K562 (cell line): ENCODE measurements around the gene NPM1. TPM values are rescaled to one million over a fixed set of nuclear protein-coding genes. Genes with fewer than 3 reads are reported as not detected.
A peak's percentile ranks its signal among the peaks of the same experiment; 100 is the strongest.

ENCODE experiments used
- ATAC-seq: fragments of 200-7000 bp; cut with Tn5 transposase; 3 replicates; pipeline ENCODE4 v1.9.1; 2020; ENCODE audit warnings: moderate library complexity
- BruUV-seq: library from RNA; stranded (reverse); fragments of 400-500 nt; replicated peaks from 2 replicates; lab custom pipeline; 2021; lab: Mats Ljungman, UMichigan
- CTCF ChIA-PET: fragments of 300-600 bp; formaldehyde crosslinking; extraction: SDS; loops from one replicate; lab custom pipeline; 2021; ENCODE audit warnings: low intra/inter-chr PET ratio; lab: Yijun Ruan, JAX
- POLR2A ChIA-PET: fragments of 300-600, 350-650 bp; sonication (Branson Sonifier 250); formaldehyde crosslinking; extraction: SDS; loops from one replicate; lab custom pipeline; 2021; ENCODE audit warnings: antibody characterized with exemption, inconsistent platforms; lab: Yijun Ruan, JAX
- DNase-seq, 4 experiments: peaks; one replicate each; pipeline versions ENCODE4 v3.0.0 to v3.0.0-alpha.2; 2011 to 2018; ENCODE audit warnings: low spot score in 3 of 4, mixed read lengths in 3 of 4; ENCODE audit errors: extremely low read depth in 1 of 4
- FAIRE-seq: peaks from 2 replicates; lab custom pipeline; 2011; peaks lifted over from hg19 to GRCh38; lab: Jason Lieb, UNC
- H2AFZ ChIP-seq: 2 replicates; pipeline ENCODE4 v1.6.0; 2011; ENCODE audit warnings: low read depth, low read length, control low read depth, inconsistent platforms
- H3K27ac ChIP-seq: fragments of 200-600 bp; 3 replicates; pipeline ENCODE4 v1.8.0; 2011; ENCODE audit warnings: low read depth, mild to moderate bottlenecking, control low read depth, inconsistent platforms, low read length, moderate library complexity, mixed read lengths; ENCODE audit errors: extremely low read depth
- H3K27me3 ChIP-seq, 2 experiments: fragments of 300-600 bp in 1 of 2; 2 replicates in 1 of 2; 3 replicates in 1 of 2; pipeline versions ENCODE4 v1.6.0 to v1.8.0; 2011; ENCODE audit warnings: inconsistent platforms in 2 of 2, low read length in 2 of 2, mild to moderate bottlenecking in 1 of 2, mixed read lengths in 1 of 2, moderate library complexity in 1 of 2; ENCODE audit not compliant: control insufficient read depth in 2 of 2, insufficient read depth in 2 of 2
- H3K36me3 ChIP-seq: fragments of 300-600 bp; 3 replicates; pipeline ENCODE4 v1.8.0; 2011; ENCODE audit warnings: mild to moderate bottlenecking, low read length, inconsistent platforms; ENCODE audit not compliant: control insufficient read depth, insufficient read depth
- H3K4me1 ChIP-seq, 2 experiments: fragments of 200-600 bp in 1 of 2; replicated peaks in 1 of 2; 2 replicates in 1 of 2; 3 replicates in 1 of 2; pipeline versions ENCODE4 v1.5.1 to v1.8.0; 2011; ENCODE audit warnings: inconsistent platforms in 2 of 2, low read length in 2 of 2, mild to moderate bottlenecking in 1 of 2, mixed read lengths in 1 of 2, moderate library complexity in 1 of 2; ENCODE audit not compliant: control insufficient read depth in 2 of 2, insufficient read depth in 2 of 2
- H3K4me2 ChIP-seq: 2 replicates; pipeline ENCODE4 v1.6.1; 2011; ENCODE audit warnings: low read length, control low read depth, inconsistent platforms, mixed read lengths; ENCODE audit not compliant: insufficient read depth
- H3K4me3 ChIP-seq: fragments of 200-600 bp; sonication (generic), shearing (Covaris generic); 2 replicates; pipeline ENCODE4 v1.5.1; 2016; ENCODE audit warnings: control low read depth, inconsistent platforms
- H3K79me2 ChIP-seq: fragments of 200-600 bp; 3 replicates; pipeline ENCODE4 v1.8.0; 2011; ENCODE audit warnings: low read length, inconsistent platforms; ENCODE audit not compliant: control insufficient read depth, insufficient read depth
- H3K9ac ChIP-seq, 2 experiments: 2 replicates each; pipeline versions ENCODE4 v1.6.0 to v1.6.1; 2011; ENCODE audit warnings: low read depth in 2 of 2, low read length in 2 of 2, control low read depth in 1 of 2, inconsistent platforms in 1 of 2, mild to moderate bottlenecking in 1 of 2, mixed read lengths in 1 of 2; ENCODE audit not compliant: insufficient read depth in 1 of 2
- H3K9me1 ChIP-seq: one replicate; pipeline ENCODE4 v1.6.0; 2011; ENCODE audit warnings: inconsistent platforms, mild to moderate bottlenecking, low read length, moderate library complexity; ENCODE audit not compliant: control insufficient read depth, insufficient read depth
- H3K9me3 ChIP-seq: replicated peaks from 2 replicates; pipeline ENCODE4 v1.5.1; 2011; ENCODE audit warnings: low read depth, low read length, inconsistent platforms; ENCODE audit not compliant: control insufficient read depth, insufficient read depth
- H4K20me1 ChIP-seq: replicated peaks from 2 replicates; pipeline ENCODE4 v1.6.1; 2011; ENCODE audit warnings: low read length, inconsistent platforms, mixed read lengths; ENCODE audit not compliant: control insufficient read depth, insufficient read depth
- CBFA2T2 ChIP-seq: fragments of 450-650 bp; conservative IDR thresholded peaks from 2 replicates; pipeline ENCODE4 v1.6.1; 2017; ENCODE audit warnings: mild to moderate bottlenecking
- CXXC5 ChIP-seq: fragments of 250-450 bp; sonication (Bioruptor Pico); IDR thresholded peaks from 2 replicates; pipeline ENCODE4 v1.8.0; 2022; ENCODE audit warnings: inconsistent platforms, mild to moderate bottlenecking, moderate library complexity
- ELF1 ChIP-seq: fragments of 200-800 bp; sonication (Bioruptor generic); IDR thresholded peaks from 2 replicates; pipeline ENCODE4 v1.6.1; 2016; ENCODE audit warnings: missing genetic modification characterization, missing compliant biosample characterization
- FOXJ2 ChIP-seq: fragments of 200-800 bp; sonication (Bioruptor generic); IDR thresholded peaks from 2 replicates; pipeline ENCODE4 v1.6.1; 2016; ENCODE audit warnings: missing genetic modification characterization, missing compliant biosample characterization
- HMG20A ChIP-seq: fragments of 450-650 bp; formaldehyde crosslinking; conservative IDR thresholded peaks from 2 replicates; pipeline ENCODE4 v1.4.0; 2020; ENCODE audit warnings: mild to moderate bottlenecking, mixed read lengths
- MAFF ChIP-seq: IDR thresholded peaks from 2 replicates; pipeline ENCODE4 v1.6.1; 2012; ENCODE audit warnings: low read length, improper control_type of control experiment
- PCBP2 ChIP-seq: fragments of 200-400 bp; formaldehyde crosslinking; IDR thresholded peaks from 2 replicates; pipeline ENCODE4 v1.6.1; 2018; ENCODE audit warnings: low read length, low read depth, mild to moderate bottlenecking, moderate library complexity; ENCODE audit not compliant: poor library complexity, severe bottlenecking
- PPARD ChIP-seq: fragments of 250-450 bp; sonication (Bioruptor Pico); IDR thresholded peaks from 2 replicates; pipeline ENCODE4 v1.8.0; 2022; ENCODE audit warnings: inconsistent platforms, mild to moderate bottlenecking, moderate library complexity
- SIX5 ChIP-seq, 2 experiments: IDR thresholded peaks; 2 replicates each; pipeline ENCODE4 v1.6.1; 2011; ENCODE audit warnings: low read length in 2 of 2, borderline replicate concordance in 1 of 2, low read depth in 1 of 2, mild to moderate bottlenecking in 1 of 2, moderate library complexity in 1 of 2; ENCODE audit not compliant: insufficient read depth in 1 of 2
- SP1 ChIP-seq: sonication (generic); formaldehyde crosslinking; IDR thresholded peaks from 2 replicates; pipeline ENCODE4 v1.8.1; 2022; ENCODE audit warnings: mild to moderate bottlenecking, missing genetic modification reagents
- TFAP4 ChIP-seq: sonication (generic); formaldehyde crosslinking; IDR thresholded peaks from 2 replicates; pipeline ENCODE4 v1.8.0; 2022; ENCODE audit warnings: missing genetic modification reagents, mild to moderate bottlenecking, moderate library complexity, borderline replicate concordance
- TRIM24 ChIP-seq, 2 experiments: fragments of 450-650 bp; IDR thresholded peaks; 2 replicates each; pipeline ENCODE4 v1.6.1; 2016
- ZNF780A ChIP-seq: fragments of 250-450 bp; sonication (Bioruptor Pico); IDR thresholded peaks from 2 replicates; pipeline ENCODE4 v1.5.0; 2021; ENCODE audit warnings: mild to moderate bottlenecking
- WGBS: fragments of 100-300 bp; shearing (Covaris generic); methylation state at CpG from one replicate; pipeline ENCODE4 v1.1.6; 2016; ENCODE audit warnings: low coverage, mixed read lengths; ENCODE audit not compliant: insufficient coverage; ENCODE audit errors: missing lambda C conversion rate; 5-methylcytosine and 5-hydroxymethylcytosine counted together
- in situ Hi-C: fragments of 300-500 bp; cut with MboI; formaldehyde crosslinking; loops from 4 replicates; pipeline ENCODE4 v1.15.0; 2018; ENCODE audit warnings: inconsistent platforms, mixed read lengths
- intact Hi-C: fragments of 100-400 bp; cut with micrococcal nuclease; formaldehyde crosslinking; loops from 2 replicates; pipeline ENCODE4 v1.14.2; 2022
- polyA plus RNA-seq, 8 experiments: library from polyadenylated mRNA; depleted of rRNA in 4 of 8; stranded (reverse) in 5 of 8; unstranded in 3 of 8; fragments of >200 nt; fragmentation: Nextera tagmentation in 2 of 8; fragmentation: Illumina TruSeq in 1 of 8; extraction: Ambion mirVana in 2 of 8; extraction: Trizol in 1 of 8; gene quantifications; 2 replicates each; pipeline versions ENCODE4 v1.2.1 to v1.2.3, GENCODE V29; 2011 to 2014; ENCODE audit warnings: inconsistent platforms in 1 of 8, missing spikeins in 1 of 8
- total RNA-seq, 7 experiments: library from RNA; depleted of rRNA in 6 of 7; stranded (reverse); fragments of >200 nt in 6 of 7; fragmentation: Illumina TruSeq in 2 of 7; extraction: Trizol in 2 of 7; gene quantifications; 2 replicates each; pipeline versions ENCODE4 v1.2.1 to v1.2.3, GENCODE V29; 2011 to 2021; ENCODE audit warnings: low replicate concordance in 1 of 7

The NPM1 gene
- total and polyA plus RNA-seq, 9 of the 15 experiments (the other 6 are each of a cell fraction or from before 2014, with no cell fraction given) = 2,438 to 6,909 (median 5,639) TPM

DNA sequence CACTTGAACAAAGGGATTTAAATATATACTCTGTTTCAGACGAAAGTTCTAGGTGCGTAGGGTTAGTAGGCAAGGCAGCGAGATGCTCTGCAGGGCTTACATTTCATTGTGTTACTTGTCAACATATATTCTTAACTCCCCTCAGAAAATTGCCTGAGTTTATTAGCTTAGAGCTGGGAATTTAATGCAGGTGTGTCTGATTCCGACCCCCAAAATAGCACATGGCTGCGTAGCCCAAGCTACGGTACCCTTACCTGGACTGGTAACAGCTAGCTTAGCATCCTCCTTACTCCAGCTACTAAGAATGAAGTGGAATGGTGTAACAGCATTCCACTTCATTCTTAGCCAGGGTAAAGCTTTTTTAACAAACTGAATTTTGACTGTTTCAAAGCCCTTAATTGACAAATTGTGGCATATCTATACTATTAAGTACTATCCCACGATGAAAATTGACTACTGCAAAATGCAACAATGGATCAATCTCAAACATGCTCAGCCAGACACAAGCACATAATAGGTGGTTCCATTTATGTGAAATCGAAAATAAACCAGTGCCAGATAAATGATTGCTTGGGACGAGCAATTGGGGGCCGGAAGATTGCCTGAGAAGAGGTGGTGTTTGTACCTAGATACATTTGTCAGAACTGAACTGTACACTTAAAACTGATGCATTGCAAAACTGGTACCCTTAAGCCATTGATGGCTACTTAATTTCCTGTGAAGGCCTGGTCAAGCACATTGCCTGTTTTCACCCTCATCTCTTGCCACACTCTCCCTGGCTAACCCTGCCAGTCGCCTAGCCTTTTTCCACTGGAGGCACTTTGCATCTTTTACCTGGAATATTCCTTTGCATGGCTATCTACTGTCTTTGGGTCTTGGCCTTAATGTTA is 28.8 kb downstream of the NPM1 start:
- POLR2A ChIA-PET = no interaction called here

More for the DNA sequence above, 28.8 kb downstream of the NPM1 start:
- Histone ChIP-seq H3K4me3 (no peak overlapping the region), H3K9me3 (no peaks in the 10 kb centered on the region), H4K20me1 (peaks cover 13% of the 10 kb centered on the region; the same call in 1 of the 2 replicates), H3K9ac (no peak overlapping the region), H3K79me2 (no peaks in the 10 kb centered on the region), H3K4me1 (peaks cover 9 to 15% of the 10 kb centered on the region in 2 experiments; a peak in 3 of 5 replicates), H2AFZ (no peak overlapping the region), H3K27me3 (no peaks in the 10 kb centered on the region), H3K9me1 (no peaks in the 10 kb centered on the region), H3K36me3 (peaks cover 22% of the 10 kb centered on the region), H3K4me2 (no peak overlapping the region), H3K27ac (no peak overlapping the region)
- in situ Hi-C loops = loop anchor here (5.0 to 10.0 kb wide), 2 partner anchors 491 to 618 kb away; no protein-coding TSS in a partner anchor
- TSS peak; percentile 12 for BruUV-seq
- ATAC-seq (no peak), DNase-seq (no peak), FAIRE-seq (no peak)
- 66% methylated on average over 11 of the region's 11 CpGs for whole genome bisulfite sequencing
- CTCF ChIA-PET = no interaction called here
- TF ChIP-seq HMG20A (CRISPR knock-in tag) = no peak
- TF ChIP-seq PPARD (CRISPR knock-in tag) = no peak
- no peak for TF ChIP-seq FOXJ2 (tag)
- no peak for TF ChIP-seq ELF1 (tag)
- no peak for TF ChIP-seq CBFA2T2
- no peak for TF ChIP-seq ZNF780A (CRISPR knock-in tag)
- no peak for TF ChIP-seq PCBP2
- TF ChIP-seq MAFF = no peak
- no peak for TF ChIP-seq SP1
- no peak for TF ChIP-seq CXXC5 (CRISPR knock-in tag)
- TF ChIP-seq TRIM24 (IDR thresholded peaks at IDR 0.05) = no peak
- TF ChIP-seq TFAP4 (CRISPR knock-in tag) = no peak
- no peak for TF ChIP-seq SIX5 (IDR thresholded peaks at IDR 0.05; ENCODE audit: borderline replicate concordance in 1 of 2, insufficient read depth in 1 of 2, low read depth in 1 of 2, low read length in 2 of 2)
- intact Hi-C loops = loop anchor here (5.0 kb wide), 3 partner anchors 66 to 636 kb away; no protein-coding TSS in a partner anchor
